K562 (cell line): ENCODE measurements around the gene YBX3. TPM values are rescaled to one million over a fixed set of nuclear protein-coding genes. Genes with fewer than 3 reads are reported as not detected.

Experiments used
- ATAC-seq: fragments of 200-7000 bp; cut with Tn5 transposase; 3 replicates; pipeline ENCODE4 v1.9.1; 2020; ENCODE audit warnings: moderate library complexity
- BruUV-seq: library from RNA; stranded (reverse); fragments of 400-500 nt; replicated peaks from 2 replicates; lab custom pipeline; 2021; lab: Mats Ljungman, UMichigan
- CTCF ChIA-PET: fragments of 300-600 bp; formaldehyde crosslinking; extraction: SDS; loops from one replicate; lab custom pipeline; 2021; ENCODE audit warnings: low intra/inter-chr PET ratio; lab: Yijun Ruan, JAX
- POLR2A ChIA-PET: fragments of 300-600, 350-650 bp; sonication (Branson Sonifier 250); formaldehyde crosslinking; extraction: SDS; loops from one replicate; lab custom pipeline; 2021; ENCODE audit warnings: antibody characterized with exemption, inconsistent platforms; lab: Yijun Ruan, JAX
- DNase-seq, 4 experiments: peaks; one replicate each; pipeline versions ENCODE4 v3.0.0 to v3.0.0-alpha.2; 2011 to 2018; ENCODE audit warnings: low spot score in 3 of 4, mixed read lengths in 3 of 4; ENCODE audit errors: extremely low read depth in 1 of 4
- FAIRE-seq: peaks from 2 replicates; lab custom pipeline; 2011; peaks lifted over from hg19 to GRCh38; lab: Jason Lieb, UNC
- H2AFZ ChIP-seq: 2 replicates; pipeline ENCODE4 v1.6.0; 2011; ENCODE audit warnings: low read depth, low read length, control low read depth, inconsistent platforms
- H3K27ac ChIP-seq: fragments of 200-600 bp; 3 replicates; pipeline ENCODE4 v1.8.0; 2011; ENCODE audit warnings: low read depth, mild to moderate bottlenecking, control low read depth, inconsistent platforms, low read length, moderate library complexity, mixed read lengths; ENCODE audit errors: extremely low read depth
- H3K27me3 ChIP-seq, 2 experiments: fragments of 300-600 bp in 1 of 2; 2 replicates in 1 of 2; 3 replicates in 1 of 2; pipeline versions ENCODE4 v1.6.0 to v1.8.0; 2011; ENCODE audit warnings: inconsistent platforms in 2 of 2, low read length in 2 of 2, mild to moderate bottlenecking in 1 of 2, mixed read lengths in 1 of 2, moderate library complexity in 1 of 2; ENCODE audit not compliant: control insufficient read depth in 2 of 2, insufficient read depth in 2 of 2
- H3K36me3 ChIP-seq: fragments of 300-600 bp; 3 replicates; pipeline ENCODE4 v1.8.0; 2011; ENCODE audit warnings: mild to moderate bottlenecking, low read length, inconsistent platforms; ENCODE audit not compliant: control insufficient read depth, insufficient read depth
- H3K4me1 ChIP-seq, 2 experiments: fragments of 200-600 bp in 1 of 2; replicated peaks in 1 of 2; 2 replicates in 1 of 2; 3 replicates in 1 of 2; pipeline versions ENCODE4 v1.5.1 to v1.8.0; 2011; ENCODE audit warnings: inconsistent platforms in 2 of 2, low read length in 2 of 2, mild to moderate bottlenecking in 1 of 2, mixed read lengths in 1 of 2, moderate library complexity in 1 of 2; ENCODE audit not compliant: control insufficient read depth in 2 of 2, insufficient read depth in 2 of 2
- H3K4me2 ChIP-seq: 2 replicates; pipeline ENCODE4 v1.6.1; 2011; ENCODE audit warnings: low read length, control low read depth, inconsistent platforms, mixed read lengths; ENCODE audit not compliant: insufficient read depth
- H3K4me3 ChIP-seq: fragments of 200-600 bp; sonication (generic), shearing (Covaris generic); 2 replicates; pipeline ENCODE4 v1.5.1; 2016; ENCODE audit warnings: control low read depth, inconsistent platforms
- H3K79me2 ChIP-seq: fragments of 200-600 bp; 3 replicates; pipeline ENCODE4 v1.8.0; 2011; ENCODE audit warnings: low read length, inconsistent platforms; ENCODE audit not compliant: control insufficient read depth, insufficient read depth
- H3K9ac ChIP-seq, 2 experiments: 2 replicates each; pipeline versions ENCODE4 v1.6.0 to v1.6.1; 2011; ENCODE audit warnings: low read depth in 2 of 2, low read length in 2 of 2, control low read depth in 1 of 2, inconsistent platforms in 1 of 2, mild to moderate bottlenecking in 1 of 2, mixed read lengths in 1 of 2; ENCODE audit not compliant: insufficient read depth in 1 of 2
- H3K9me1 ChIP-seq: one replicate; pipeline ENCODE4 v1.6.0; 2011; ENCODE audit warnings: inconsistent platforms, mild to moderate bottlenecking, low read length, moderate library complexity; ENCODE audit not compliant: control insufficient read depth, insufficient read depth
- H3K9me3 ChIP-seq: replicated peaks from 2 replicates; pipeline ENCODE4 v1.5.1; 2011; ENCODE audit warnings: low read depth, low read length, inconsistent platforms; ENCODE audit not compliant: control insufficient read depth, insufficient read depth
- H4K20me1 ChIP-seq: replicated peaks from 2 replicates; pipeline ENCODE4 v1.6.1; 2011; ENCODE audit warnings: low read length, inconsistent platforms, mixed read lengths; ENCODE audit not compliant: control insufficient read depth, insufficient read depth
- C11orf30 ChIP-seq: fragments of 450-650 bp; IDR thresholded peaks from 2 replicates; pipeline ENCODE4 v1.6.1; 2016; ENCODE audit warnings: low read depth, mild to moderate bottlenecking
- CBX3 ChIP-seq, 2 experiments: IDR thresholded peaks; 1 replicate in 1 of 2; 2 replicates in 1 of 2; pipeline ENCODE4 v1.6.1; 2012; ENCODE audit warnings: inconsistent platforms in 2 of 2, low read length in 2 of 2, borderline replicate concordance in 1 of 2, control low read depth in 1 of 2
- FOXJ2 ChIP-seq: fragments of 200-800 bp; sonication (Bioruptor generic); IDR thresholded peaks from 2 replicates; pipeline ENCODE4 v1.6.1; 2016; ENCODE audit warnings: missing genetic modification characterization, missing compliant biosample characterization
- HIVEP1 ChIP-seq: fragments of 250-450 bp; sonication (Bioruptor Pico); IDR thresholded peaks from 2 replicates; pipeline ENCODE4 v1.4.0; 2020; ENCODE audit warnings: mild to moderate bottlenecking
- HSF4 ChIP-seq: fragments of 250-450 bp; sonication (Bioruptor Pico); IDR thresholded peaks from 2 replicates; pipeline ENCODE4 v2.1.2; 2022; ENCODE audit warnings: mild to moderate bottlenecking, moderate library complexity, borderline replicate concordance
- KDM1A ChIP-seq, 2 experiments: fragments of 450-650 bp; IDR thresholded peaks; 2 replicates each; pipeline ENCODE4 v1.6.1; 2016; ENCODE audit warnings: mild to moderate bottlenecking in 2 of 2
- MAFF ChIP-seq: IDR thresholded peaks from 2 replicates; pipeline ENCODE4 v1.6.1; 2012; ENCODE audit warnings: low read length, improper control_type of control experiment
- MAFG ChIP-seq: fragments of 450-650 bp; conservative IDR thresholded peaks from 2 replicates; pipeline ENCODE4 v1.6.1; 2016; ENCODE audit warnings: missing genetic modification characterization, missing compliant biosample characterization
- MAFK ChIP-seq: IDR thresholded peaks from 2 replicates; pipeline ENCODE4 v1.6.1; 2011; ENCODE audit warnings: low read length, improper control_type of control experiment
- TRIM28 ChIP-seq: fragments of 450-650 bp; IDR thresholded peaks from 2 replicates; pipeline ENCODE4 v1.6.1; 2017
- VEZF1 ChIP-seq: fragments of 200-800 bp; sonication (Bioruptor generic); IDR thresholded peaks from 2 replicates; pipeline ENCODE4 v1.6.1; 2017; ENCODE audit warnings: missing genetic modification characterization, missing compliant biosample characterization
- ZNF232 ChIP-seq: sonication (generic); formaldehyde crosslinking; IDR thresholded peaks from 2 replicates; pipeline ENCODE4 v1.8.0; 2022; ENCODE audit warnings: mild to moderate bottlenecking, missing genetic modification reagents
- ZNF316 ChIP-seq: fragments of 450-650 bp; IDR thresholded peaks from 2 replicates; pipeline ENCODE4 v1.6.1; 2016
- ZNF354B ChIP-seq: fragments of 250-450 bp; sonication (Bioruptor Pico); IDR thresholded peaks from 2 replicates; pipeline ENCODE4 v1.4.0; 2020
- ZNF395 ChIP-seq: fragments of 200-800 bp; sonication (Bioruptor generic); IDR thresholded peaks from 2 replicates; pipeline ENCODE4 v1.6.1; 2017; ENCODE audit warnings: missing genetic modification characterization, missing compliant biosample characterization
- WGBS: fragments of 100-300 bp; shearing (Covaris generic); methylation state at CpG from one replicate; pipeline ENCODE4 v1.1.6; 2016; ENCODE audit warnings: low coverage, mixed read lengths; ENCODE audit not compliant: insufficient coverage; ENCODE audit errors: missing lambda C conversion rate; 5-methylcytosine and 5-hydroxymethylcytosine counted together
- in situ Hi-C: fragments of 300-500 bp; cut with MboI; formaldehyde crosslinking; loops from 4 replicates; pipeline ENCODE4 v1.15.0; 2018; ENCODE audit warnings: inconsistent platforms, mixed read lengths
- intact Hi-C: fragments of 100-400 bp; cut with micrococcal nuclease; formaldehyde crosslinking; loops from 2 replicates; pipeline ENCODE4 v1.14.2; 2022
- polyA plus RNA-seq, 8 experiments: library from polyadenylated mRNA; depleted of rRNA in 4 of 8; stranded (reverse) in 5 of 8; unstranded in 3 of 8; fragments of >200 nt; fragmentation: Nextera tagmentation in 2 of 8; fragmentation: Illumina TruSeq in 1 of 8; extraction: Ambion mirVana in 2 of 8; extraction: Trizol in 1 of 8; gene quantifications; 2 replicates each; pipeline versions ENCODE4 v1.2.1 to v1.2.3, GENCODE V29; 2011 to 2014; ENCODE audit warnings: inconsistent platforms in 1 of 8, missing spikeins in 1 of 8
- total RNA-seq, 7 experiments: library from RNA; depleted of rRNA in 6 of 7; stranded (reverse); fragments of >200 nt in 6 of 7; fragmentation: Illumina TruSeq in 2 of 7; extraction: Trizol in 2 of 7; gene quantifications; 2 replicates each; pipeline versions ENCODE4 v1.2.1 to v1.2.3, GENCODE V29; 2011 to 2021; ENCODE audit warnings: low replicate concordance in 1 of 7

YBX3 gene
- total and polyA plus RNA-seq, 9 of the 15 experiments (the other 6 are each of a cell fraction or from before 2014, with no cell fraction given) = 47.0 to 239 (median 81.5) TPM

GRCh38 chr12:10664499-10664898 lies 58.6 kb downstream of the YBX3 start:
- ATAC-seq = no peak
- Histone ChIP-seq H3K9ac (no peak overlapping the region), H2AFZ (no peak overlapping the region), H3K9me1 (no peaks in the 10 kb centered on the region), H3K36me3 (no peaks in the 10 kb centered on the region), H3K27ac (no peak overlapping the region), H3K4me2 (no peak overlapping the region), H3K9me3 (no peaks in the 10 kb centered on the region), H3K79me2 (no peaks in the 10 kb centered on the region), H4K20me1 (no peaks in the 10 kb centered on the region), H3K4me3 (no peak overlapping the region), H3K27me3 (no peaks in the 10 kb centered on the region)
- no TSS peak for BruUV-seq
- in situ Hi-C loops (no loop called here), intact Hi-C loops (no loop called here)
- ChIA-PET CTCF (no interaction called here), POLR2A (interaction anchor here (0.6 kb wide), 1 partner anchor 615 kb away, joined by 3 read pairs; no protein-coding TSS in a partner anchor)
- WGBS = 18% methylated on average over 2 of the region's 2 CpGs
- FAIRE-seq = no peak
- DNase-seq = no peak
- TF ChIP-seq TRIM28 (no peak), ZNF354B (no peak), MAFF (peak; percentile 42; the same call in 1 of the 2 replicates), MAFG (tag) (peak; percentile 39), FOXJ2 (tag) (no peak), HIVEP1 (CRISPR knock-in tag) (no peak), MAFK (peak; percentile 31; the same call in 1 of the 2 replicates), ZNF395 (CRISPR knock-in tag) (no peak), HSF4 (CRISPR knock-in tag) (no peak), VEZF1 (CRISPR knock-in tag) (no peak), KDM1A (IDR thresholded peaks at IDR 0.05) (no peak), ZNF232 (CRISPR knock-in tag) (no peak), ZNF316 (peak; percentile 79), CBX3 (IDR thresholded peaks at IDR 0.05; ENCODE audit: borderline replicate concordance in 1 of 2, low read length in 2 of 2) (no peak), C11orf30 (peak; percentile 56)
- TF ChIP-seq, all 486 proteins: peak for 5
- H3K4me1 ChIP-seq = no peaks in the 10 kb centered on the region
